HG02885 (cell line): ENCODE data around the gene IQGAP2.
A peak's percentile ranks its signal among the peaks of the same experiment; 100 is the strongest.
"Not testable (repeated sequence)": the region's sequence is repeated elsewhere in the genome, so short reads cannot be mapped to it uniquely, and the experiment has no call there.

ENCODE experiments used
- ATAC-seq: cut with Tn5 transposase; IDR thresholded peaks from one replicate; pipeline ENCODE4 v1.9.1; 2021; ENCODE audit warnings: mild to moderate bottlenecking; ENCODE audit not compliant: unreplicated experiment, poor library complexity

IQGAP2 gene

GRCh38 chr5:76528547-76529331 lies 125.7 kb downstream of the IQGAP2 start:
- ATAC-seq: no peak

- ATAC-seq: no peak
Measured at GRCh38 chr5:76529464-76530344, 126.6 kb downstream of the IQGAP2 start.

- no peak for ATAC-seq
Measured at GRCh38 chr5:76532052-76532451, 129.0 kb downstream of the IQGAP2 start.

GRCh38 chr5:76532973-76533372 lies 129.9 kb downstream of the IQGAP2 start:
- no peak for ATAC-seq

GRCh38 chr5:76535577-76535976 lies 132.5 kb downstream of the IQGAP2 start:
- no peak for ATAC-seq

- ATAC-seq: no peak
Measured at GRCh38 chr5:76537073-76537543, 134.0 kb downstream of the IQGAP2 start.

- ATAC-seq: no peak
Measured at GRCh38 chr5:76542241-76542640, 139.2 kb downstream of the IQGAP2 start.

GRCh38 chr5:76542887-76543690 lies 140.0 kb downstream of the IQGAP2 start:
- ATAC-seq: no peak

- ATAC-seq: no peak
Measured at GRCh38 chr5:76544268-76544926, 141.3 kb downstream of the IQGAP2 start.

- ATAC-seq: no peak
Measured at GRCh38 chr5:76545184-76545583, 142.1 kb downstream of the IQGAP2 start.

- ATAC-seq: no peak
Measured at GRCh38 chr5:76546497-76547102, 143.5 kb downstream of the IQGAP2 start.

GRCh38 chr5:76547242-76547890 lies 144.3 kb downstream of the IQGAP2 start:
- peak; percentile 77 for ATAC-seq

GRCh38 chr5:76547891-76548524 lies 144.9 kb downstream of the IQGAP2 start:
- peak; percentile 17 for ATAC-seq

- no peak for ATAC-seq
Measured at GRCh38 chr5:76548525-76549229, 145.6 kb downstream of the IQGAP2 start.

GRCh38 chr5:76550881-76551280 lies 147.8 kb downstream of the IQGAP2 start:
- ATAC-seq: not testable (repeated sequence)

- no peak for ATAC-seq
Measured at GRCh38 chr5:76552546-76552945, 149.5 kb downstream of the IQGAP2 start.

GRCh38 chr5:76553251-76553650 lies 150.2 kb downstream of the IQGAP2 start:
- ATAC-seq: no peak

- ATAC-seq: no peak
Measured at GRCh38 chr5:76555114-76555513, 152.0 kb downstream of the IQGAP2 start.
